Naive thymus-derived CD4-positive, alpha-beta T cell (primary cell): Measurements from ENCODE around the gene PLAC8L1. TPM values are rescaled to one million over a fixed set of nuclear protein-coding genes. Genes with fewer than 3 reads are reported as not detected.

Source experiments
- ATAC-seq: fragments of 150-1000 bp; cut with Tn5 transposase; 2 replicates; pipeline ENCODE4 v1.10.0; 2021; ENCODE audit warnings: mild to moderate bottlenecking, moderate library complexity
- CTCF ChIA-PET: fragments of 350-600 bp; sonication (Branson Sonifier 250); formaldehyde crosslinking; loops from one replicate; lab custom pipeline; 2021; ENCODE audit warnings: antibody characterized with exemption; lab: Charles Lee
- POLR2A ChIA-PET: fragments of 350-600 bp; sonication (Branson Sonifier 250); formaldehyde crosslinking; loops from one replicate; lab custom pipeline; 2021; ENCODE audit warnings: antibody characterized with exemption, inconsistent platforms; lab: Charles Lee
- DNase-seq, 9 donors: peaks; one replicate each; pipeline versions ENCODE4 v3.0.0 to v3.0.0-alpha.2; 2020 to 2022; ENCODE audit warnings: mixed read lengths in 1 of 9
- H3K27ac ChIP-seq: one replicate; pipeline ENCODE4 v1.7.0; 2013; ENCODE audit warnings: mild to moderate bottlenecking, low read depth, low read length, moderate library complexity
- H3K27me3 ChIP-seq, 2 donors: one replicate each; pipeline ENCODE4 v1.7.0; 2013; ENCODE audit warnings: low read length in 2 of 2, mild to moderate bottlenecking in 2 of 2, moderate library complexity in 2 of 2; ENCODE audit not compliant: control insufficient read depth in 2 of 2, insufficient read depth in 2 of 2
- H3K36me3 ChIP-seq, 3 experiments: 1 replicate in 2 of 3; 2 replicates in 1 of 3; pipeline ENCODE4 v1.7.0; 2013; ENCODE audit warnings: low read length in 3 of 3, mild to moderate bottlenecking in 3 of 3, moderate library complexity in 1 of 3; ENCODE audit not compliant: insufficient read depth in 3 of 3, control insufficient read depth in 2 of 3
- H3K4me1 ChIP-seq, 2 donors: one replicate each; pipeline ENCODE4 v1.7.0; 2013; ENCODE audit warnings: low read length in 2 of 2, mild to moderate bottlenecking in 2 of 2, moderate library complexity in 1 of 2; ENCODE audit not compliant: control insufficient read depth in 2 of 2, insufficient read depth in 2 of 2
- H3K4me3 ChIP-seq: 2 replicates; pipeline ENCODE4 v1.7.0; 2013; ENCODE audit warnings: mild to moderate bottlenecking, low read length
- H3K9me3 ChIP-seq, 3 experiments: 1 replicate in 2 of 3; 2 replicates in 1 of 3; pipeline ENCODE4 v1.7.0; 2013; ENCODE audit warnings: low read length in 3 of 3; ENCODE audit not compliant: control insufficient read depth in 2 of 3
- H3K27ac Mint-ChIP-seq, 9 donors: one replicate each; pipeline ENCODE4 v1.8.0; 2020 to 2022; ENCODE audit warnings: mixed read lengths in 9 of 9, mild to moderate bottlenecking in 8 of 9, moderate library complexity in 5 of 9, inconsistent platforms in 2 of 9
- H3K27me3 Mint-ChIP-seq, 5 donors: one replicate each; pipeline ENCODE4 v1.8.0; 2021 to 2022; ENCODE audit warnings: mixed read lengths in 5 of 5, mild to moderate bottlenecking in 1 of 5
- H3K36me3 Mint-ChIP-seq, 5 donors: one replicate each; pipeline ENCODE4 v1.8.0; 2020 to 2022; ENCODE audit warnings: mixed read lengths in 5 of 5, mild to moderate bottlenecking in 3 of 5, inconsistent platforms in 1 of 5
- H3K4me1 Mint-ChIP-seq, 7 donors: one replicate each; pipeline ENCODE4 v1.8.0; 2020 to 2022; ENCODE audit warnings: mixed read lengths in 7 of 7, mild to moderate bottlenecking in 3 of 7, inconsistent platforms in 1 of 7
- H3K4me3 Mint-ChIP-seq, 10 donors: one replicate each; pipeline ENCODE4 v1.8.0; 2020 to 2022; ENCODE audit warnings: mild to moderate bottlenecking in 10 of 10, mixed read lengths in 10 of 10, moderate library complexity in 6 of 10, inconsistent platforms in 2 of 10
- H3K9me3 Mint-ChIP-seq, 11 donors: one replicate each; pipeline ENCODE4 v1.8.0; 2020 to 2022; ENCODE audit warnings: mixed read lengths in 11 of 11, mild to moderate bottlenecking in 4 of 11, inconsistent platforms in 1 of 11, moderate library complexity in 1 of 11
- intact Hi-C, 2 donors: fragments of 100-400 bp; cut with micrococcal nuclease; formaldehyde crosslinking; loops; one replicate each; pipeline ENCODE4 v1.15.1; 2023
- polyA plus RNA-seq, 2 donors: library from polyadenylated mRNA; unstranded; fragments of 300-500 nt; fragmentation: Illumina TruSeq; gene quantifications; one replicate each; pipeline ENCODE4 v1.2.3, GENCODE V29; 2021
- total RNA-seq, 6 experiments: library from RNA in 5 of 6; stranded (reverse) in 5 of 6; gene quantifications; 1 replicate in 5 of 6; 2 replicates in 1 of 6; pipeline ENCODE4 v1.2.3 and lab custom pipeline; 2021 to 2026

The PLAC8L1 gene, protein sequence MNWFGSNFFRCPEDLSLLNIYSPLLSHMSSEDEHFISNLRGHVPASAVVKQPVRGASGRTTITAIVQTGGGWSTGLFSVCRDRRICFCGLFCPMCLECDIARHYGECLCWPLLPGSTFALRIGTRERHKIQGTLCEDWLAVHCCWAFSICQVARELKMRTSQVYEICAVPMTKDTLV
- total RNA-seq (1 to 10 TPM in 2 of 5 experiments, under 1 TPM in 3; 0.63 to 1.5 (median 1.00) TPM), polyA plus RNA-seq (not detected), total RNA-seq (lab: John Stamatoyannopoulos, UW) (1.5 reads per million, percentile 4 among the genes with 10 or more reads in this experiment)

DNA sequence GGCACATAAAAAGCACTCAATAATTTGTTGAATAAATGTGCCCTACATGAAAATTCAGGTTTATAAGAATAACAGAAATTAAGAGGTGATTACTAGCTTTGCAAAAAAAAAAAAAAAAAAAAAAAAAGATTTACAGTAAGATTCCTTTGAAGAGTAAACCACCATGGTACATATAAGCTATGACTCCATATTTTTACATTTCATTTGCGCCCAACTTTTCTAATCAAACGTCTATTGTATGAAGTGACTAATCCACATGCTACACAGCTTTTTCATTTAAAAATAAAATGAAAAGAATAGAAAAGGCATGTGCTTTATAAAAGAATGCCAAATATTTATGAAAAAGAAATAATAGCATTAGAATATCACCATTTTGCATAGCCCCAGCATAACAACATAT, at the start of gene PLAC8L1:
Gene PLAC8L1, minus strand, starts transcription at position 101 of the 400 bp plus-strand sequence. CDS start 1,266 bp downstream, outside the sequence.
- ChIA-PET CTCF (no interaction called here), POLR2A (interaction anchor here (0.8 kb wide), 1 partner anchor 49 kb away, joined by 3 read pairs; no protein-coding TSS in a partner anchor)

DNA sequence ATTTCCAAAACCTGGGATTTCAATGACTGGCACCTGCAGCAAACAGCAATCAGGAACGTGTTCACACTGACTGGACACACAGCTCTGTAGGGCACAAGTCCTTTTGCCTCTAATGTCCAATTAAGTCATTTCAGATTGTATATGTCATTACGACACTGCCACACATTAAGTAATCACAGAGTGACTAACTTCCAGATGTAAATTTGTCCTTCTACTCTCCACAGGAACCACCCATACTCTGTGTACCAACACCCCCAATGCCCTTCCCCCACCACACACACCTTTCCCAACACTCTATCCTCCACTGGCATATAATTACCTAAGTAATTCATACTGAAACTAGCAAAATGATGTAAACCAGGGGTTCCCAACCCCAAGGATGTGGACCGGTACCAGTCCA, 46.6 kb upstream of the PLAC8L1 start:
- no peak for DNase-seq
- no peak overlapping the region for H3K27ac Mint-ChIP-seq
- no peak for ATAC-seq
- no peak overlapping the region for H3K27ac ChIP-seq
- H3K9me3 Mint-ChIP-seq: no peaks in the 10 kb centered on the region
- peaks cover 0 to 3% (median 0%) of the 10 kb centered on the region in 7 donors for H3K4me1 Mint-ChIP-seq
- no peak overlapping the region for H3K4me3 Mint-ChIP-seq
- ChIA-PET POLR2A (no interaction called here), CTCF (no interaction called here)
- H3K36me3 ChIP-seq: peaks cover 14 to 74% (median 34%) of the 10 kb centered on the region in 3 experiments
- H3K27me3 Mint-ChIP-seq: no peaks in the 10 kb centered on the region
- no peak overlapping the region for H3K4me3 ChIP-seq
- H3K4me1 ChIP-seq: no peaks in the 10 kb centered on the region
- no peaks in the 10 kb centered on the region for H3K27me3 ChIP-seq
- H3K9me3 ChIP-seq: no peaks in the 10 kb centered on the region
- intact Hi-C loops: no loop called here
- peaks cover 26 to 64% (median 38%) of the 10 kb centered on the region in 5 donors for H3K36me3 Mint-ChIP-seq

More for the DNA sequence above, at the start of gene PLAC8L1:
- no peaks in the 10 kb centered on the region for H3K9me3 ChIP-seq
- Mint-ChIP-seq H3K4me3 (no peak within 1 kb of the TSS), H3K27me3 (no peaks in the 10 kb centered on the region), H3K9me3 (peaks cover 0 to 2% (median 0%) of the 10 kb centered on the region in 11 donors), H3K36me3 (peaks cover 6 to 14% (median 7%) of the 10 kb centered on the region in 5 donors), H3K4me1 (peaks cover 0 to 5% (median 0%) of the 10 kb centered on the region in 7 donors), H3K27ac (no peak within 1 kb of the TSS)
- no peak within 1 kb of the TSS for H3K4me3 ChIP-seq
- no peak within 1 kb of the TSS for H3K27ac ChIP-seq
- no peaks in the 10 kb centered on the region for H3K4me1 ChIP-seq
- no peaks in the 10 kb centered on the region for H3K27me3 ChIP-seq
- intact Hi-C loops: no loop called here
- ATAC-seq: no peak
- no peak for DNase-seq
- no peaks in the 10 kb centered on the region for H3K36me3 ChIP-seq

DNA sequence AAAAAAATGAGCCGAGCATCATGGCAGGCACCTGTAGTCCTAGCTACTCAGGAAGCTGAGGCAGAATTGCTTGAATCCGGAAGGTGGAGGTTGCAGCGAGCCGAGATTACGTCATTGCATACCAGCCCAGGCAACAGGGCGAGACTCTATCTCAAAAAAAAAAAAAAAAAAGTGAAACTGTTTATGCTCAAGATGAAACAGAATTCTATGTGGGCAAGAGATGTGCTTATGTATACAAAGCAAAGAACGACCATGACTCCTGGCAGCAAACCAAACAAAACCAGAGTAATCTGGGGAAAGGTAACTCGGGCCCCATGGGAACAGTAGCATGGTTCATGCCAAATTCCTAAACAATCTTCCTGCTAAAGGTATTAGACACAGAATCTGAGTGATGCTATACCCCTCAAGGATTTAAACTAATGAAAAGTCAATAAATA, 32.6 kb upstream of the PLAC8L1 start:
- ChIA-PET POLR2A (no interaction called here), CTCF (interaction anchor here (0.6 kb wide), 1 partner anchor 239 kb away, joined by 3 read pairs; no protein-coding TSS in a partner anchor)
- no peak overlapping the region for H3K27ac Mint-ChIP-seq
- H3K36me3 Mint-ChIP-seq: peaks cover 4 to 54% (median 41%) of the 10 kb centered on the region in 5 donors
- H3K27ac ChIP-seq: no peak overlapping the region
- peaks cover 7 to 75% (median 10%) of the 10 kb centered on the region in 3 experiments for H3K36me3 ChIP-seq
- H3K9me3 ChIP-seq: no peaks in the 10 kb centered on the region
- ATAC-seq (no peak), DNase-seq (no peak)
- no peaks in the 10 kb centered on the region for H3K27me3 Mint-ChIP-seq
- no peaks in the 10 kb centered on the region for H3K9me3 Mint-ChIP-seq
- no peak overlapping the region for H3K4me3 ChIP-seq
- H3K4me3 Mint-ChIP-seq: no peak overlapping the region
- H3K27me3 ChIP-seq: no peaks in the 10 kb centered on the region
- no peaks in the 10 kb centered on the region for H3K4me1 Mint-ChIP-seq
- intact Hi-C loops: loop anchor here in 1 of 2 donors (10.0 kb wide), 1 partner anchor 1933 kb away; no protein-coding TSS in a partner anchor
- H3K4me1 ChIP-seq: no peaks in the 10 kb centered on the region

DNA sequence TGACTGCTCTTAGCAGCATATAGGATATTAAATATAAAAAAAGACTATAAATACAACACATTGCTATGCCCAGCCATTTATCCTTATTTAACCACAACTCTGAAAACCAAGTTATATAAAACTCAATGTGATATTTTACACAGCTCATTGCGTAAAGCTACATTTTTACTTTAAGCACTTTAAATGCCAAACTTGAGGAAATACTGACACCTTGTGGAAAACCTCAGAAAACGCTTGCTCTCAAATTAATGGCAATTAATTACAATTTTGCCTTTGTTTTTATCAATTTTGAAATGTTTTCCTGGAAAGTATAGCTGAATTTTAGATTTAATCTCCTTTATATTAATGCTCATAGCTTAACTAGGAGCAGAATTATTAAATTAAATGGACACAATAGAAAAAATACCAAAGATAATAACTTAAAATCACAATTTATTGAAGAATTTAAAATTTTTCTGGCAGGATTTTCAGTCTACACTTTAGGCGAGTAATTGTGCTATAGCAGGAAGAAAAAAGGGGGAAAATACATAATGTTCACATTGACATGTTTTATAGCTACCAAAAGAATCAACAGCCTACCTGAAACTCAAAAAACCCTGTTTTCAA, 25.2 kb upstream of the PLAC8L1 start:
- CTCF ChIA-PET: interaction anchor here (0.5 to 1.2 kb wide), 2 partner anchors 11 to 17 kb away, joined by 3 read pairs; no protein-coding TSS in a partner anchor
- H3K4me1 ChIP-seq: no peaks in the 10 kb centered on the region
- H3K4me3 ChIP-seq: no peak overlapping the region
- H3K9me3 ChIP-seq: no peaks in the 10 kb centered on the region
- peaks cover 18 to 81% (median 39%) of the 10 kb centered on the region in 3 experiments for H3K36me3 ChIP-seq
- DNase-seq: peak in 3 of 9 donors; percentile 4 to 12 (median 4)
- ATAC-seq: no peak
- Mint-ChIP-seq H3K9me3 (no peaks in the 10 kb centered on the region), H3K4me3 (no peak overlapping the region), H3K4me1 (peaks cover 0 to 3% (median 0%) of the 10 kb centered on the region in 7 donors), H3K27ac (no peak overlapping the region), H3K36me3 (peaks cover 10 to 46% (median 34%) of the 10 kb centered on the region in 5 donors), H3K27me3 (no peaks in the 10 kb centered on the region)
- no peak overlapping the region for H3K27ac ChIP-seq
- POLR2A ChIA-PET: no interaction called here
- no peaks in the 10 kb centered on the region for H3K27me3 ChIP-seq
- intact Hi-C loops: loop anchor here (1.0 to 10.0 kb wide), 3 partner anchors 438 to 1927 kb away; no protein-coding TSS in a partner anchor

DNA sequence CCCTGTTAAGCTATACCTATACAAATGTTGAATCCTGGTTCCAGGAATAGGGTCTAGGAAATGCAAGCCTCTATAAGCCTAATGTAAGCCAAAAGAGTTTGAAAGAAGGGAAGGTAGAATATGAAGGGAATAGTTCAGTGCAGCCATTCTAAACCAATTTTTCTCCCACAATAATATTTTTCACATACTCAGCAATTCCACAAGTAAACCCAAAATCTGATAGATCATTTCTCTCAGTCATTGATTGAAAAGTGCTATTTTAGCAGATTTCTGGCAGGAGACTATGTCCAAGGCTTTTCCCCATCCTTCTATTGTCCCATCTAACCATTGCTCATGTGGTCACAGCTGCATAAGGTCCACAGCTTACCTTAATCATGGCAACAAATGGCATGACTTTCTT, 20.7 kb upstream of the PLAC8L1 start:
- Histone ChIP-seq H3K4me1 (no peaks in the 10 kb centered on the region), H3K4me3 (no peak overlapping the region), H3K27me3 (no peaks in the 10 kb centered on the region), H3K27ac (no peak overlapping the region), H3K9me3 (no peaks in the 10 kb centered on the region), H3K36me3 (peaks cover 14 to 81% (median 41%) of the 10 kb centered on the region in 3 experiments)
- Mint-ChIP-seq H3K9me3 (peaks cover 0 to 4% (median 0%) of the 10 kb centered on the region in 11 donors), H3K36me3 (peaks cover 21 to 61% (median 52%) of the 10 kb centered on the region in 5 donors), H3K27me3 (no peaks in the 10 kb centered on the region), H3K4me3 (no peak overlapping the region), H3K27ac (peak overlapping the region in 2 of 9 donors; percentile 9 to 29), H3K4me1 (peaks cover 0 to 3% (median 0%) of the 10 kb centered on the region in 7 donors)
- POLR2A ChIA-PET: no interaction called here
- CTCF ChIA-PET: no interaction called here
- intact Hi-C loops: no loop called here
- no peak for DNase-seq
- ATAC-seq: no peak

DNA sequence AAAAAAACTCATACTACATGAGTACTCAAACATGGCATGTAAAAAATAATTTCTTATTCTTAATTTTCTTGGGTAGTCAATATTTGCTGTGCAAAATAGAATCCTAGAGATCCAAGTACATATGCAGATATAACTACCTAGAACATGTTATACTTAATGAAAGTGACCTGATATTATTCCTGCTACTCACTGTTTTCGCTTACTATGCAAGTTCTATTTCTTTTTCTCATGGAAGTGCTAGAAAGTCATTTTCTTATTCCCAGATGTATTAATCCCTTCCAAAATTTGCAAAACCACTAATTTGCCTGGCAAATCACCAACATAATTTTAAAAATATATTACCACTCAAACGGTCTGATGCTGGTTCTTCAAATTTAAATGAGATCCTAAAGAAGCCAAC, 19.2 kb upstream of the PLAC8L1 start:
- Mint-ChIP-seq H3K27ac (no peak overlapping the region), H3K36me3 (peaks cover 27 to 66% (median 60%) of the 10 kb centered on the region in 5 donors), H3K4me1 (peaks cover 0 to 3% (median 0%) of the 10 kb centered on the region in 7 donors), H3K9me3 (peaks cover 0 to 4% (median 0%) of the 10 kb centered on the region in 11 donors), H3K4me3 (no peak overlapping the region), H3K27me3 (no peaks in the 10 kb centered on the region)
- no peak for DNase-seq
- CTCF ChIA-PET: no interaction called here
- ATAC-seq: no peak
- peaks cover 20 to 81% (median 37%) of the 10 kb centered on the region in 3 experiments for H3K36me3 ChIP-seq
- intact Hi-C loops: no loop called here
- no peak overlapping the region for H3K4me3 ChIP-seq
- H3K9me3 ChIP-seq: no peaks in the 10 kb centered on the region
- POLR2A ChIA-PET: no interaction called here
- no peaks in the 10 kb centered on the region for H3K4me1 ChIP-seq
- H3K27ac ChIP-seq: no peak overlapping the region
- H3K27me3 ChIP-seq: no peaks in the 10 kb centered on the region
